ENCODE data around the gene CCDC88B. TPM values are rescaled to one million over a fixed set of nuclear protein-coding genes. Genes with fewer than 3 reads are reported as not detected.

The CCDC88B gene
- total RNA-seq, 4 donors from 2014 or later: 7.6 to 9.4 (median 8.5) TPM

GRCh38 chr11:64349025-64349387 lies 9.0 kb downstream of the CCDC88B start:
- WGBS, 2 donors (ENCODE audit: low coverage in 1 of 2): 100% methylated on average over 3 of the region's 7 CpGs; no CpG with 5 or more reads in 1 of the 2 donors
- Histone ChIP-seq H3K27ac (no peak overlapping the region), H3K36me3 (no peaks in the 10 kb centered on the region), H3K9me3 (no peaks in the 10 kb centered on the region), H3K4me3 (no peak overlapping the region), H3K4me1 (no peaks in the 10 kb centered on the region), H3K27me3 (no peaks in the 10 kb centered on the region)
- TF ChIP-seq CTCF (IDR thresholded peaks at IDR 0.05) (no peak), EP300 (IDR thresholded peaks at IDR 0.05) (no peak), POLR2AphosphoS5 (IDR thresholded peaks at IDR 0.05) (no peak), POLR2A (IDR thresholded peaks at IDR 0.05) (no peak)
- ATAC-seq: no peak

GRCh38 chr11:64349404-64349803 lies 9.4 kb downstream of the CCDC88B start:
- ATAC-seq: no peak
- H3K36me3 ChIP-seq: no peaks in the 10 kb centered on the region
- 82% methylated on average over 2 of the region's 11 CpGs; no CpG with 5 or more reads in 1 of the 2 donors for WGBS, 2 donors (ENCODE audit: low coverage in 1 of 2)
- H3K27me3 ChIP-seq: no peaks in the 10 kb centered on the region
- no peak overlapping the region for H3K27ac ChIP-seq
- H3K4me1 ChIP-seq: peaks cover 0 to 3% (median 0%) of the 10 kb centered on the region in 3 donors
- H3K9me3 ChIP-seq: no peaks in the 10 kb centered on the region
- H3K4me3 ChIP-seq: no peak overlapping the region
- no peak for TF ChIP-seq CTCF (IDR thresholded peaks at IDR 0.05)
- no peak for TF ChIP-seq EP300 (IDR thresholded peaks at IDR 0.05)
- no peak for TF ChIP-seq POLR2AphosphoS5 (IDR thresholded peaks at IDR 0.05)
- TF ChIP-seq POLR2A (IDR thresholded peaks at IDR 0.05): no peak

GRCh38 chr11:64351136-64351631 lies 11.2 kb downstream of the CCDC88B start:
- Histone ChIP-seq H3K9me3 (no peaks in the 10 kb centered on the region), H3K4me1 (peaks cover 0 to 19% (median 4%) of the 10 kb centered on the region in 3 donors), H3K27ac (no peak overlapping the region), H3K4me3 (no peak overlapping the region), H3K27me3 (no peaks in the 10 kb centered on the region), H3K36me3 (no peaks in the 10 kb centered on the region)
- no peak for ATAC-seq
- WGBS, 2 donors (ENCODE audit: low coverage in 1 of 2): 81 to 100% methylated on average over 2 to 5 of the region's 18 CpGs
- no peak for TF ChIP-seq CTCF (IDR thresholded peaks at IDR 0.05)
- no peak for TF ChIP-seq EP300 (IDR thresholded peaks at IDR 0.05)
- no peak for TF ChIP-seq POLR2A (IDR thresholded peaks at IDR 0.05)
- no peak for TF ChIP-seq POLR2AphosphoS5 (IDR thresholded peaks at IDR 0.05)

- no peak for ATAC-seq
- Histone ChIP-seq H3K27me3 (no peaks in the 10 kb centered on the region), H3K4me3 (no peak overlapping the region), H3K36me3 (no peaks in the 10 kb centered on the region), H3K9me3 (no peaks in the 10 kb centered on the region), H3K27ac (no peak overlapping the region), H3K4me1 (peaks cover 0 to 23% (median 4%) of the 10 kb centered on the region in 3 donors)
- no peak for TF ChIP-seq POLR2AphosphoS5 (IDR thresholded peaks at IDR 0.05)
- TF ChIP-seq POLR2A (IDR thresholded peaks at IDR 0.05): no peak
- no peak for TF ChIP-seq EP300 (IDR thresholded peaks at IDR 0.05)
- no peak for TF ChIP-seq CTCF (IDR thresholded peaks at IDR 0.05)
- no CpG with 5 or more reads among the region's 33 CpGs for WGBS, 2 donors (ENCODE audit: low coverage in 1 of 2)
Measured at GRCh38 chr11:64352099-64352994, 12.3 kb downstream of the CCDC88B start.

Measured in gastroesophageal sphincter (tissue), 4 donors.